Memory B cell (primary cell): ENCODE measurements around the gene PPP4R3A.
"Not testable (repeated sequence)": the region's sequence is repeated elsewhere in the genome, so short reads cannot be mapped to it uniquely, and the experiment has no call there.

Source experiments
- ATAC-seq: fragments of 150-1000 bp; cut with Tn5 transposase; 2 replicates; pipeline ENCODE4 v1.10.0; 2021; ENCODE audit warnings: low read depth, mild to moderate bottlenecking, moderate library complexity
- DNase-seq, 2 donors: peaks; one replicate each; pipeline ENCODE4 v3.0.0; 2022; ENCODE audit warnings: low spot score in 2 of 2
- H3K27ac Mint-ChIP-seq: one replicate; pipeline ENCODE4 v1.8.0; 2022; ENCODE audit warnings: mild to moderate bottlenecking, moderate library complexity, mixed read lengths
- H3K27me3 Mint-ChIP-seq: one replicate; pipeline ENCODE4 v1.8.0; 2022; ENCODE audit warnings: mixed read lengths
- H3K36me3 Mint-ChIP-seq: one replicate; pipeline ENCODE4 v1.8.0; 2022; ENCODE audit warnings: mild to moderate bottlenecking, mixed read lengths
- H3K4me1 Mint-ChIP-seq: one replicate; pipeline ENCODE4 v1.8.0; 2022; ENCODE audit warnings: mixed read lengths
- H3K4me3 Mint-ChIP-seq: one replicate; pipeline ENCODE4 v1.8.0; 2022; ENCODE audit warnings: mild to moderate bottlenecking, moderate library complexity, mixed read lengths
- H3K9me3 Mint-ChIP-seq: one replicate; pipeline ENCODE4 v1.8.0; 2022; ENCODE audit warnings: mixed read lengths

PPP4R3A gene

GRCh38 chr14:91415794-91416743, 94.0 kb downstream of the PPP4R3A start:
- peak; percentile 56 to 74 for DNase-seq
- peak; percentile 61 for ATAC-seq
- Mint-ChIP-seq H3K36me3 (peaks cover 17% of the 10 kb centered on the region), H3K4me1 (peaks cover 44% of the 10 kb centered on the region), H3K27ac (peak overlapping the region; percentile 99), H3K27me3 (no peaks in the 10 kb centered on the region), H3K9me3 (no peaks in the 10 kb centered on the region), H3K4me3 (peak overlapping the region; percentile 100)

GRCh38 chr14:91414475-91414833, 95.7 kb downstream of the PPP4R3A start:
- Mint-ChIP-seq H3K27ac (peak overlapping the region; percentile 99), H3K4me3 (peak overlapping the region; percentile 100), H3K4me1 (peaks cover 57% of the 10 kb centered on the region), H3K9me3 (no peaks in the 10 kb centered on the region), H3K36me3 (peaks cover 25% of the 10 kb centered on the region), H3K27me3 (no peaks in the 10 kb centered on the region)
- ATAC-seq = no peak
- DNase-seq = no peak

- no peak for DNase-seq
- ATAC-seq = no peak
These were observed 96.3 kb downstream of the PPP4R3A start for GRCh38 chr14:91413547-91414474.

GRCh38 chr14:91412939-91413338, 97.2 kb downstream of the PPP4R3A start:
- Mint-ChIP-seq H3K36me3 (peaks cover 33% of the 10 kb centered on the region), H3K27me3 (no peaks in the 10 kb centered on the region), H3K4me3 (peak overlapping the region; percentile 100), H3K9me3 (no peaks in the 10 kb centered on the region), H3K4me1 (peaks cover 57% of the 10 kb centered on the region), H3K27ac (peak overlapping the region; percentile 99)
- DNase-seq = no peak
- no peak for ATAC-seq

More at GRCh38 chr14:91413547-91414474, 96.3 kb downstream of the PPP4R3A start:
- Mint-ChIP-seq H3K4me3 (peak overlapping the region; percentile 100), H3K27me3 (no peaks in the 10 kb centered on the region), H3K9me3 (no peaks in the 10 kb centered on the region), H3K27ac (peak overlapping the region; percentile 99), H3K36me3 (peaks cover 26% of the 10 kb centered on the region), H3K4me1 (peaks cover 53% of the 10 kb centered on the region)

- DNase-seq = no peak
- Mint-ChIP-seq H3K36me3 (peaks cover 37% of the 10 kb centered on the region), H3K27me3 (no peaks in the 10 kb centered on the region), H3K9me3 (no peaks in the 10 kb centered on the region), H3K4me1 (peaks cover 64% of the 10 kb centered on the region), H3K4me3 (peak overlapping the region; percentile 85), H3K27ac (peak overlapping the region; percentile 94)
- ATAC-seq = peak; percentile 41
These were observed 99.2 kb downstream of the PPP4R3A start for GRCh38 chr14:91410771-91411536.

GRCh38 chr14:91409928-91410718, 100.0 kb downstream of the PPP4R3A start:
- DNase-seq = no peak
- Mint-ChIP-seq H3K27me3 (no peaks in the 10 kb centered on the region), H3K4me1 (peaks cover 65% of the 10 kb centered on the region), H3K4me3 (peak overlapping the region; percentile 85), H3K36me3 (peaks cover 35% of the 10 kb centered on the region), H3K27ac (peak overlapping the region; percentile 94), H3K9me3 (no peaks in the 10 kb centered on the region)
- peak; percentile 23 for ATAC-seq

- not testable (repeated sequence) for DNase-seq, H3K27me3 Mint-ChIP-seq, H3K4me3 Mint-ChIP-seq, ATAC-seq, H3K9me3 Mint-ChIP-seq
- Mint-ChIP-seq H3K4me1 (peaks cover 64% of the 10 kb centered on the region), H3K36me3 (peaks cover 32% of the 10 kb centered on the region), H3K27ac (peak overlapping the region; percentile 94)
These were observed 100.9 kb downstream of the PPP4R3A start for GRCh38 chr14:91409240-91409639.
